G401 (cell line): ENCODE results near the gene PCDHB7. TPM values are rescaled to one million over a fixed set of nuclear protein-coding genes. Genes with fewer than 3 reads are reported as not detected.
"Not testable (repeated sequence)": the region's sequence is repeated elsewhere in the genome, so short reads cannot be mapped to it uniquely, and the experiment has no call there.

Source experiments
- DNase-seq: peaks from one replicate; pipeline ENCODE4 v3.0.0-alpha.2; 2015; ENCODE audit warnings: low spot score
- in situ Hi-C: cut with HindIII; loops from 2 replicates; pipeline ENCODE4 v1.10.0; 2016; ENCODE audit warnings: low sequenced_read_pairs, mixed read lengths
- total RNA-seq: library from RNA; depleted of rRNA; stranded (reverse); fragments of >200 nt; shearing (Covaris generic); gene quantifications from 2 replicates; pipeline ENCODE4 v1.2.3, GENCODE V29; 2014

PCDHB7 gene
- total RNA-seq, 1 experiment from 2014 or later: not detected

- in situ Hi-C loops: loop anchor here (25.0 kb wide), 1 partner anchor 385 kb away; no protein-coding TSS in a partner anchor
- DNase-seq: not testable (repeated sequence)
Measured at GRCh38 chr5:141177577-141178191, 5.2 kb downstream of the PCDHB7 start, which contains the start of gene PCDHB8. PCDHB8 (plus strand) TSS chr5:141177790; CDS start chr5:141178035, 245 bp downstream.

- not testable (repeated sequence) for DNase-seq
- in situ Hi-C loops: loop anchor here (25.0 kb wide), 1 partner anchor 383 kb away; no protein-coding TSS in a partner anchor
Measured at GRCh38 chr5:141179371-141179770, 6.9 kb downstream of the PCDHB7 start.

DNA sequence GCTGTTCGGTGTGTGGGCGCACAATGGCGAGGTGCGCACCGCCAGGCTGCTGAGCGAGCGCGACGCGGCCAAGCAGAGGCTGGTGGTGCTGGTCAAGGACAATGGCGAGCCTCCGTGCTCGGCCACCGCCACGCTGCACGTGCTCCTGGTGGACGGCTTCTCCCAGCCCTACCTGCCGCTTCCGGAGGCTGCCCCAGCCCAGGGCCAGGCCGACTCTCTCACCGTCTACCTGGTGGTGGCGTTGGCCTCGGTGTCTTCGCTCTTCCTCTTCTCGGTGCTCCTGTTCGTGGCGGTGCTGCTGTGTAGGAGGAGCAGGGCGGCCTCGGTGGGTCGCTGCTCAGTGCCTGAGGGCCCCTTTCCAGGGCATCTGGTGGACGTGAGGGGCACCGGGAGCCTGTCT, 7.4 kb downstream of the PCDHB7 start:
- in situ Hi-C loops: loop anchor here (25.0 kb wide), 1 partner anchor 382 kb away; no protein-coding TSS in a partner anchor
- not testable (repeated sequence) for DNase-seq

- DNase-seq: no peak
- in situ Hi-C loops: loop anchor here (25.0 kb wide), 1 partner anchor 382 kb away; no protein-coding TSS in a partner anchor
Measured at GRCh38 chr5:141180313-141180712, 7.9 kb downstream of the PCDHB7 start.

DNA sequence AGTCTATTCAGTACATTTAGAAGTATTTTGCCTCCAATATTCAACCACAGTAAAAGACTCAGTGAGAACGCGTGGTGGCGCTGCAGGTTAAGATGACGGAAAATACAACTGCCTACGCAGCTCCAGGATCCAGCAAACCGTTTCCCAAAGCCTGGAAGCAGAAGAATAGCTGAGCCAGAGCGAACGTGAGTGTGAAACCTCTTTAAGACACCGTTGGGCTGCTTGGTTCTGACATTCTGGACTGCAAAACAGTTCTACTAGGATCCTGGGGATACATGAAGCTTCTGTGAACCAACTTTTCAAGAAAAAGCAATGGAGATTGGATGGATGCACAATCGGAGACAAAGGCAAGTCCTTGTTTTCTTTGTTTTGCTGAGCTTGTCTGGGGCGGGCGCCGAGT, 9.8 kb downstream of the PCDHB7 start, which contains the start of gene PCDHB16:
Gene PCDHB16 (plus strand): TSS at position 140 of the 400 bp plus-strand sequence. CDS start 173 bp downstream, at position 313.
- in situ Hi-C loops: loop anchor here (25.0 kb wide), 1 partner anchor 380 kb away; no protein-coding TSS in a partner anchor
- peak; percentile 72 for DNase-seq

- DNase-seq: not testable (repeated sequence)
- in situ Hi-C loops: loop anchor here (25.0 kb wide), 1 partner anchor 378 kb away; no protein-coding TSS in a partner anchor
Measured at GRCh38 chr5:141184117-141184855, 11.8 kb downstream of the PCDHB7 start.

DNA sequence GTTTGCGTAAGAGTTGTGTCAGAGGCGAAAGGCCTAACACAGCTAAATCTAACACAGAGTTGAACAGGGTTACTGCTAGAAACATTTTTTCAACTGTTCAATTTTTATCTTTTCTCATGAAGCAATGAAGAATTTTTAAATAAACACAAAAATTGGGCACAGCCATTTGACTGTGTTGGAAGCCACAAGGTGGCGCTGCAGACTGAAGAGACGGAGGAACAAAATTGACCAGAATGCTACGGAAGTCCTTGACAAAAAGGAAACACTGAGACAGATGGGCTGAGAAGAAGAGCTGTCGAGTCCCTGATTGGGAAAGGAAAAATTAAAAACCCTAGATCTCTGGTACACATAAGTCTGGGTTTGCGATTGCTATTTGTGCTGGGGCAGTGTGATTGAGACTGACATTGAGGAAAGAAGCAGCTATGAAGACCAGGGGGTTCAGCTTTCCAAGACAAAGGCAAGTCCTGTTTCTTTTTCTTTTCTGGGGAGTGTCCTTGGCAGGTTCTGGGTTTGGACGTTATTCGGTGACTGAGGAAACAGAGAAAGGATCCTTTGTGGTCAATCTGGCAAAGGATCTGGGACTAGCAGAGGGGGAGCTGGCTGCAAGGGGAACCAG, 14.6 kb downstream of the PCDHB7 start, which contains the start of gene PCDHB9:
Gene PCDHB9 (plus strand): TSS at position 265 of the 616 bp plus-strand sequence. CDS start 158 bp downstream, at position 423.
- peak; percentile 34 for DNase-seq
- in situ Hi-C loops: loop anchor here (25.0 kb wide), 1 partner anchor 375 kb away; no protein-coding TSS in a partner anchor

- in situ Hi-C loops: loop anchor here (25.0 kb wide), 1 partner anchor 374 kb away; no protein-coding TSS in a partner anchor
- DNase-seq: not testable (repeated sequence)
Measured at GRCh38 chr5:141188682-141189081, 16.2 kb downstream of the PCDHB7 start.

DNA sequence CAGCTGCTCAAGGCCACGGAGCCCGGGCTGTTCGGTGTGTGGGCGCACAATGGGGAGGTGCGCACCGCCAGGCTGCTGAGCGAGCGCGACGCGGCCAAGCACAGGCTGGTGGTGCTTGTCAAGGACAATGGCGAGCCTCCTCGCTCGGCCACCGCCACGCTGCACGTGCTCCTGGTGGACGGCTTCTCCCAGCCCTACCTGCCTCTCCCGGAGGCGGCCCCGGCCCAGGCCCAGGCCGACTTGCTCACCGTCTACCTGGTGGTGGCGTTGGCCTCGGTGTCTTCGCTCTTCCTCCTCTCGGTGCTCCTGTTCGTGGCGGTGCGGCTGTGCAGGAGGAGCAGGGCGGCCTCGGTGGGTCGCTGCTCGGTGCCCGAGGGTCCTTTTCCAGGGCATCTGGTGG, 16.7 kb downstream of the PCDHB7 start:
- not testable (repeated sequence) for DNase-seq
- in situ Hi-C loops: loop anchor here (25.0 kb wide), 1 partner anchor 373 kb away; no protein-coding TSS in a partner anchor

DNA sequence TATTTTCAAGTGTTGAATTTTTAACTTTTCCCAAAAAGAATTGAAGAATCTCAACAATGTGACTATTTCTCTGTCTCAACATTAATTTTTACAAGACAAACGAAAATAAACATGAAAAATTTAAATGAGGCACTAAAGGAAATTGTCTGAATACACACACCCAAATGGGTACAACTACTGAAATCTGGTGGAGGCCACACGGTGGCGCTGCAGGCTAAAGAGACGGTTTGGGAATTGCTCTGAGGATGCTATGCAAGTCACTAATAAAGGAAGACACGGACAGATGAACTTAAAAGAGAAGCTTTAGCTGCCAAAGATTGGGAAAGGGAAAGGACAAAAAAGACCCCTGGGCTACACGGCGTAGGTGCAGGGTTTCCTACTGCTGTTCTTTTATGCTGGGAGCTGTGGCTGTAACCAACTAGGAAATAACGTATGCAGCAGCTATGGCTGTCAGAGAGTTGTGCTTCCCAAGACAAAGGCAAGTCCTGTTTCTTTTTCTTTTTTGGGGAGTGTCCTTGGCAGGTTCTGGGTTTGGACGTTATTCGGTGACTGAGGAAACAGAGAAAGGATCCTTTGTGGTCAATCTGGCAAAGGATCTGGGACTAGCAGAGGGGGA, 19.8 kb downstream of the PCDHB7 start, which contains the start of gene PCDHB10:
Gene PCDHB10 (plus strand): TSS at position 244 of the 616 bp plus-strand sequence. CDS start 200 bp downstream, at position 444.
- peak; percentile 57 for DNase-seq
- in situ Hi-C loops: loop anchor here (25.0 kb wide), 1 partner anchor 370 kb away; no protein-coding TSS in a partner anchor

DNA sequence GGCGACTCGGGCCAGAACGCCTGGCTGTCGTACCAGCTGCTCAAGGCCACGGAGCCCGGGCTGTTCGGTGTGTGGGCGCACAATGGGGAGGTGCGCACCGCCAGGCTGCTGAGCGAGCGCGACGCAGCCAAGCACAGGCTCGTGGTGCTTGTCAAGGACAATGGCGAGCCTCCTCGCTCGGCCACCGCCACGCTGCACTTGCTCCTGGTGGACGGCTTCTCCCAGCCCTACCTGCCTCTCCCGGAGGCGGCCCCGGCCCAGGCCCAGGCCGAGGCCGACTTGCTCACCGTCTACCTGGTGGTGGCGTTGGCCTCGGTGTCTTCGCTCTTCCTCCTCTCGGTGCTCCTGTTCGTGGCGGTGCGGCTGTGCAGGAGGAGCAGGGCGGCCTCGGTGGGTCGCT, 21.9 kb downstream of the PCDHB7 start:
- DNase-seq: not testable (repeated sequence)
- in situ Hi-C loops: loop anchor here (25.0 kb wide), 1 partner anchor 368 kb away; no protein-coding TSS in a partner anchor

DNA sequence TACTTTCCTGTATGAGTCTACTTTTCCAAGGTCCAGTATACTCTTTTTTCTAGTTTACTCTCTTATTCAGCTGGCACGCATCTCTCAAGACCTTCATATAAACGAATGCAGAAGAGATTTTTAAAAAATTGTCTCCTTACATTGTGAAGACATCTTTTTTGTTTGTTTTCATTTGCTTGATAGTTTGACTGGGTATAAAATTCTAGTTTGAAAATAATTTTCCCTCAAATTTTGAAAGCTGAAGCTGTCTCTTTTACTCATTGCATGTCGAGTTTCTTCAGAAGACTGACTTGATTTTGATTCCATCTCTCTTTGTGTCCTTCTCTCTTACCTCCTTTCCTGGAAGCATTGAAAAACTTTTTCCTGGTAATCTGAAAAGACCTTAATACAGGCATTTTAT, 23.9 kb downstream of the PCDHB7 start:
- DNase-seq: no peak
- in situ Hi-C loops: loop anchor here (25.0 kb wide), 1 partner anchor 366 kb away; no protein-coding TSS in a partner anchor

- DNase-seq: peak; percentile 51
- in situ Hi-C loops: loop anchor here (25.0 kb wide), 1 partner anchor 363 kb away; no protein-coding TSS in a partner anchor
Measured at GRCh38 chr5:141199359-141200235, 27.2 kb downstream of the PCDHB7 start, which contains the start of gene PCDHB11. PCDHB11 (plus strand) TSS chr5:141199627; CDS start chr5:141199775, 148 bp downstream.

GRCh38 chr5:141201126-141201525, 28.7 kb downstream of the PCDHB7 start:
- DNase-seq, in situ Hi-C loops: not testable (repeated sequence)

- in situ Hi-C loops, DNase-seq: not testable (repeated sequence)
Measured at GRCh38 chr5:141201646-141202045, 29.2 kb downstream of the PCDHB7 start.

DNA sequence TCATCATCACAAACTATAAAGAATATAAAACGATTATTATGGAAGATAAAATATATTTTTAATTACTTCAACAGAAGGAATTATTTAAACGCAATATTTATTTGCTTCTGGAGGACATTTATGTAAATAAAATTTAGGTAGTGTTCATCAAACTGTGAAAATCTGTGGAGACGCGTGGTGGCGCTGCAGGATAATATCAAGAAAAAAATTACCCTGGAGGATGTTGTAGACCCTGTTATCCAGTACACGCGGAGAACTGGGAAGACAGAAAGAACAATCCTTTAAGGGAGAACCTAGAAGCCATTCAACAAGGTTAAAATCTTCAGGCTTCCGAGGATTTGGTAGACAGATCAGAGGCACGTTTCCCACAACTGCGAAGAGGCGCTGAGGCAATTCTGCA, 36.0 kb downstream of the PCDHB7 start, which contains the start of gene PCDHB12:
Gene PCDHB12 (plus strand): TSS at position 242 of the 400 bp plus-strand sequence. CDS start 189 bp downstream, outside the sequence.
- DNase-seq: peak; percentile 55
- in situ Hi-C loops: no loop called here

- in situ Hi-C loops, DNase-seq: not testable (repeated sequence)
Measured at GRCh38 chr5:141210281-141210680, 37.8 kb downstream of the PCDHB7 start.
